Caki2 (cell line): ENCODE results near the gene AP1S2. TPM values are rescaled to one million over a fixed set of nuclear protein-coding genes. Genes with fewer than 3 reads are reported as not detected.
"Not testable (repeated sequence)": the region's sequence is repeated elsewhere in the genome, so short reads cannot be mapped to it uniquely, and the experiment has no call there.

Source experiments
- DNase-seq: peaks from one replicate; pipeline ENCODE4 v3.0.0-alpha.2; 2015; ENCODE audit warnings: low read depth
- in situ Hi-C: cut with HindIII; loops from 2 replicates; pipeline ENCODE4 v1.10.0; 2016; ENCODE audit warnings: low sequenced_read_pairs, low pct_unique_long_range_greater_than_20kb, mixed read lengths
- total RNA-seq: library from RNA; depleted of rRNA; stranded (reverse); fragments of >200 nt; shearing (Covaris generic); gene quantifications from 2 replicates; pipeline ENCODE4 v1.2.3, GENCODE V29; 2014; ENCODE audit warnings: low replicate concordance; rRNA removed

Gene AP1S2
- 61.4 and 104 TPM in 2 replicates for total RNA-seq

- peak; percentile 97 for DNase-seq
- in situ Hi-C loops: no loop called here
Observed at GRCh38 chrX:15854712-15855567, at the start of gene AP1S2. Gene AP1S2, minus strand, starts transcription at chrX:15854813. Its CDS starts 2,289 bp downstream, at chrX:15852524.

GRCh38 chrX:15903186-15903681, 48.6 kb upstream of the AP1S2 start:
- in situ Hi-C loops: no loop called here
- no peak for DNase-seq

DNA sequence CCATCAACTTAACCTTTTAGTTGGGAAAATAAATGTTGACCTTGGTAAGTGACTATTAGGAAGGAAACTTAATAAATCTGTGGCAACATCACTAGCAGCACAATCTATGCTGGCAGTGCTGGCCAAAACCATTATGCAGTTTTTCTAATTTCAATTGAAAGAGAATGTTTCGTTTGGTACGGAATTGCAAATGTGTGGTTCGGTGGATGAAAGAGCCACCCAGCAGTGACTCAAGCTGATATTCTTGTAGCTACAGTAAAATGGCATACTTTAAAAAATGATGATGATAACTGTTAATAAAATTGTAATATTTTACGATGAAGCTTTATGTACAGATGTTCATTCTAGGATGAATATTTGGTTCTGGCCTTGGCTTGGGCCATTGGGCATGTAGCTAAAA, 40.7 kb upstream of the AP1S2 start:
- in situ Hi-C loops: no loop called here

DNA sequence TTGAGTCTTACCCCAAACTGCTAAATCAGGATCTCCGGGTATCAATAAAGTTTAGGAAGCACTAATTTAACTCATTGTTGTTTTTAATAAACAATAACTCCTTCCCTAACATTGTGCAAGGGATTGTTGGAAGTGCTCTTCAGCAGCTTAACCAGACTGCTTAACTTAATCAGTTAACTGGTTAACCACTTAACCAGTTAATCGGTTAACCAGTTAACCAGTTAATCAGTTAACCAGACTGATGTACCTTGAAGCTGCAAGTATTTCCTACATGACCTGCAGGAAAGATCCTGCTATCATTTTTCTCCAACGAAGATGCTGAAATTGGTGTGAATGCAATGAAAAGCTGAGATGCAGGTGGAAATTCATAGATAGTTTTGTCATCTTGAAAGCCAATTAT, 40.1 kb upstream of the AP1S2 start:
- DNase-seq: no peak
- in situ Hi-C loops: no loop called here

More for the DNA sequence above, 40.7 kb upstream of the AP1S2 start:
- no peak for DNase-seq

GRCh38 chrX:15890463-15890862, 35.9 kb upstream of the AP1S2 start:
- in situ Hi-C loops: no loop called here
- no peak for DNase-seq

- in situ Hi-C loops: no loop called here
- no peak for DNase-seq
Observed at GRCh38 chrX:15888062-15888461, 33.4 kb upstream of the AP1S2 start.

DNA sequence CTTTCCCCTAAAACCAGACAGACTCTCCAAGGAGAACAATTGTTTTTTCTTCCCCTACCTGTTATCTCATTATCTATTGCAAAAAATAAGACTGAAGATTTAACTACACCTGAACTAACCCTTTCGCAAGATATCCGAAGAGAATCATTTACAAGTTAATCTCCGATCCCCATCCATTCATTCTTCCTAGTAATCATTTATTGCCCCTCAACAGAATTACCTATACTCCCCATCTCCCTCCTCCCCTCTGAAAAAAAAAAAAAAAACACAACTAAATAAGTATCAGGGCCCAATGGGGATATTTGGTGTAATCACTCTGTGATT, 28.9 kb upstream of the AP1S2 start:
- in situ Hi-C loops: no loop called here
- no peak for DNase-seq

GRCh38 chrX:15882704-15883539, 28.3 kb upstream of the AP1S2 start:
- peak; percentile 8 for DNase-seq
- in situ Hi-C loops: no loop called here

DNA sequence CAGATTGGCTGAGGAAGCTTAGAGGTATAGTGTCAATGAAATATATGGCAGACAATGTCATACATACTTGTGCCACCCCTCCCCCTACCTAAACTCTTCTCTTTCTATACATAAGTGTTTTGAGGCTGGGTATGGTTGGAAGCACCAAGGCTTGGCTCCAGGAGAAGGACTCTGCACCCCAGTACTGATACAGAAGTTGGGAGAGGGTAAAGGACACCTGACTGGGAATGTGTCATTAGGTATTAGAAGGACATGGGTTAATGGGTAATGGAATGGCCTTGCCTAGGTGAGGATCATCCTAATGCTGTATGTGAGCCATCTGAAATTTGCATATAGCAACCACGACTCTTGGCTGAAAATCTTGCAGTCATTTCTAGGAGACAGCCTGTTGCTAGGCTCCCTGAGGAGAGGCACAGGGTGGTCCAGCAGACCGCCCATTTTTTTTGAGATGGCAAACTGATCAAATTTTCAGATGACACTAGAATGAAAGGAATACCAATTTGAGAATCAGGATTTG, 26.8 kb upstream of the AP1S2 start:
- in situ Hi-C loops: no loop called here
- no peak for DNase-seq

DNA sequence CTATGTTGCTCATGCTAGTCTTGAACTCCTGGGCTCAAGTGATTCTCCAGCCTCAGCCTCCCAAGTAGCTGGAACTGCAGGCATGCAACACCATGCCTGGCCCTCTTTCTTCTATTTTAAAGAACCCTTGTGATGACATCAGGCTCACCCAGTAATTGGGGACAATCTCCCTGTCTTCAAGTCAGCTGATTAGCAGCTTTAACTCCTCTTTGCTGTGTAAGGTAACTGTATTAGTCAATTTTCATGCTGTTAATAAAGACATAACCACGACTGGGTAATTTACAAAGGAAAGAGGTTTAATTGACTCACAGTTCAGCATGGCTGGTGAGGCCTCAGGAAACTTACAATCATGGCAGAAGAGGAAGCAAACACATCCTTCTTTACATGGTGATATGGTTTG, 23.3 kb upstream of the AP1S2 start:
- in situ Hi-C loops: not testable (repeated sequence)

DNA sequence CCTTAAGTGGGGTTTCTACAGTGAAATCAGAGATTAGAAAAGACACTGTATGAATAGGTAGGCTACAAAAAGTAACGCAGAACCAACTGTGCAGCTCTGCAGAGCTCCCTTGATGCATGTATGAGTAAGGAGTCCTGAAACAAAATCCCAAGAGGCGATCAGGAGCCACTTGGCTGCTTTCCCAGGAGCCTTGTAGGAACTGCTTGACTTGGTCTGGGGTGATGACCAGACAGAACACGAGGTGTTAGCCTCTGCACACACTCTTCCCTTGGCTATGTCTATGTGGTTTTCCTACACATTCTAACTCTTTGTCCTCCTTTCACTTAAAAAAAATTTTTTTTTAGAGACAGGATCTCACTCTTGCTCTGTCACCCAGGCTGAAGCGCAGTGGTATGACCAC, 22.8 kb upstream of the AP1S2 start:
- no peak for DNase-seq
- in situ Hi-C loops: no loop called here

More for the DNA sequence above, 23.3 kb upstream of the AP1S2 start:
- DNase-seq: not testable (repeated sequence)

DNA sequence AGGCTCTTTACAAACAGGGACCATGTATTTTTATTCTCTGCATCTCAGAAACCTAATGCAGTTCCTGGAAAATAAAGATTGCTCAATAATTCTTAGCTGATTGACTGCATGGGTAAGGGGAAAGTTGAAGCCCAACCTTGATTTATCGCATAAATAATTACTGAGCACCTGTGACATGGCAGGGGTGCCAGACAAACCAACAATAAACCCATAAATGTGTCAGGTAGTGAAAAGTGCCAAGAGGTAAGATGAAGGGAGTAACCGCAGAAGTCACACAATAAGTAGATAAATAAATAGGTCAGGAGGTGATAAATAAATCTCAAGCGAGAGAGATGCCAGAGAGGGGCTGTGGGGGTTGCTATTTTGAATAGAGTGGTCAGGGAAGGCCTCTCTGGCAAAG, 20.1 kb upstream of the AP1S2 start:
- in situ Hi-C loops: no loop called here
- no peak for DNase-seq

DNA sequence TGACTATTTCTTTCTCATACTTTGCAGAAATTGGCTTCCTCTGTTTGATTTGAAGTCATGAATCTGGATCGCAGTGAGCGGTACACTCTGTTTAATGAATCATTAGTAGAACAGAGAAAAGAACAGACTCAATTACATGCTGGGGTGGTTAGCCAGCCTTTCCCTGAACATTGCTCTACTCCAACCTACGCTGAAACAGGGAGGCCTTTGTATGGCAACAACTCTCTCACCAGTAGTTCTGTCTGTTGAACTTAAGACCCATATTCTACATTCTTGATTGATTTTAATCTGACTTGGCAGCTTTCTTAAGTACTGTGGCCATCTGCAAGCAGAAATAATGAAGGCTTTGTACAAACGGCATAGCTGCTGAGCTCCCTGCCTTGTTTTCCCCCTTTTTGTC, 19.0 kb upstream of the AP1S2 start:
- in situ Hi-C loops: no loop called here
- no peak for DNase-seq

- in situ Hi-C loops: no loop called here
- DNase-seq: no peak
Observed at GRCh38 chrX:15870310-15870709, 15.7 kb upstream of the AP1S2 start.

DNA sequence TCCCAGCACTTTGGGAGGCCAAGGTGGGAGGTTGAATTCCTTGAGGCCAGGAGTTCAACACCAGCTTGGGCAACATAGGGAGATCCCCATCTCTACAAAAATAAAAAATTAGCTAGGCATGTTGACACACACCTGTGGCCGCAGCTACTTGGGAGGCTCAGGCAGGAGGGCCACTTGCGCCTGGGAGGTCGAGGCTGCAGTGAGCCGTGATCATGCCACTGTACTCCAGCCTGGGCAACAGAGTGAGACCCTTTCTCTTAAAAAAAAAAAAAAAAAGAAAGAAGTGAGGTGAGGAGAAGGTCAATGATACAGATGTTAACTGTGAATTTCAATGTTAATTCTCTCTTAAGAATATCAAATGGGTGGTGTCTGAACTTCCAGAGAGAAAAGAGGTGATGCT, 15.1 kb upstream of the AP1S2 start:
- no peak for DNase-seq
- in situ Hi-C loops: no loop called here

DNA sequence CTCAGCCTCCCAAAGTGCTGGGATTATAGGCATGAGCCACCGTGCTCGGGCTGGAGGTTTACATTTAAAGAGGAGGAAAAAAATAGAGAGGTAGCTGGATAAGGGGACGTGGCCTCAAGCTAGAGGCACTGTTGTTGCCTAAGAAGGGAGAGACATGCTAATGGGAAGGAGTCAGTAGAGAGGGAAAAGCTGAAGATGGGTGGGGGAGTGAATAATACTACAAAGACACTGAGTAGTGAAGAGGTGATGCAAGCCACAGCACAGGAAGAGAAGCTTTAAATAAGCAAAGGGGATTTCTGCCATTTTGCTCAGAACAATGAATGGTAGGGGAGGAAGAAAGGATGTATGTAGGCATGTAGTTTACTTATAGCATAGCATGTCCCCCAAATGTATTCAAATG, 11.5 kb upstream of the AP1S2 start:
- in situ Hi-C loops: no loop called here

DNA sequence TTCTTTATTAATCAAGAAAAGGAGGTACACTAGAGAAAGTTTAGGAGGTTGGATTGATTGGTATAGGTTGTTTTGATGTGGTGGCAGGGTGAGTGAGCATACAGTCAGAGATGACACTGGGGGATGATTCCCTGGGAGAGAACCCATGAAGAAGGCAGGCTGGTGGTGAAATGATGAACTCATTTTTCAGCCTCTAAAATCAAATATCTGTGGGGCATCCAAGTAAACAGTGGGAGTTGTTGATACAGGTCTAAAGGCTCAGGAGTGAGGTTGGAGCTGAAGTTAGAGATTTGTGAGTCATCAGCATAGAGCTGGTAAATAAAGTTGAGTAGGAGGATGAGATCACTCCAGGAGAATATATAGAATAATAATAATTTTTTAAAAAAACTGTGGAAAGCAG, 10.0 kb upstream of the AP1S2 start:
- in situ Hi-C loops: no loop called here
- DNase-seq: no peak

More for the DNA sequence above, 11.5 kb upstream of the AP1S2 start:
- no peak for DNase-seq

DNA sequence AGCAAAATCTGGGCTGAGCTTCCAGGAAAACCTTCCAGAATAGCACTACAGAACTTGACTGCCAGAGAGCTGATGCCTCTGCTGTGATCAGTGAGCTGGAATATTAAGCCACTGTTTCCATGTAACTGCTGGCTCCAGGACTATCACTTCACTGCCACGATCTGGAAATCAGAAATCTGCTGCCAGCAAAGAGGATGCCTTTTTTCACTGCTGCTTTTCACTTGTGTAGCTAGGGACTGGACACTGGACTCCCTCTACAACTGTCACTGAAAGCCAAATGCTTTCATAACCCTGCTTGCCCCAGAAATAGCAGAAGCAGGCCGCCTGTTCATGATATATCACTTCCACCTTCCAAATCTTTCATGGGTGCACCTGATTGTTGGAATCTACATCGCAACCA, 9.4 kb upstream of the AP1S2 start:
- in situ Hi-C loops: no loop called here
- no peak for DNase-seq

DNA sequence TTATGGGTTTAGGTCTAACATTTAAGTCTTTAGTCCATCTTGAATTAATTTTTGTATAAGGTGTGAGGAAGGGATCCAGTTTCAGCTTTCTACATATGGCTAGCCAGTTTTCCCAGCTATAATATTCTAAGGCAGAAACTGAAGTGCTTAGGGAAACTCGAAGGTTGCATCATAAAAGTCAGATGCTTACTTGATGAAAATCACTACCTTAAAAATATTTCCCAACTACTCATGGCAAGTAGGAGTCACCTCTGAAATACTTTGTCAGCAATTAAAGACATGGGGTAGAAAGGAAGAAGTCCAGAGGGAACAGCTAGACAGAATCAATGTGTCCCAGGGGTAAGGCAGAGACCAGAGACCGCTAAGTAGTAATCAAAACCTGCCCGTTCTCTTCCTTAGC, 6.3 kb upstream of the AP1S2 start:
- in situ Hi-C loops: no loop called here
- no peak for DNase-seq
